ENCODE results near the gene HDAC10.

DNA sequence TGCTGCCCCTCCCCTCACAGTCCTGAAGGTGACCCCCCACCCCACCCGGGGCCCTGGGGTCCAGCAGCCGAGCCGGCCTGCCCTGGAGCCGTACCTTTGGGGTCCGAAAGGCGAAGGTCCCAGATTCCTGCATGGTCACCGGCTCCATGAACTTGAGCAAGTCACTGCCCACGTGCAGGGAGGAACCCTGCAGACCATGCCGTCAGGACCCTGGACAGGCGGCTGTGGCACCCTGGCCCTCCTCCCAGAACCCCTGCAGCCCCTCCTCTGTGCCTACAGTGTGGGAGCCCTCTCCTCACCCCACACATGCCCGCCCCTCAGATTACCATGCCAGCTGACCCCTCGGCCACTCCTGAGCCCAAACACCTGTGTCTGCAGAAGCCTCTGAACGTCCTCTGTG lies 33.4 kb upstream of the HDAC10 start:
- TF ChIP-seq, protein P1, sequence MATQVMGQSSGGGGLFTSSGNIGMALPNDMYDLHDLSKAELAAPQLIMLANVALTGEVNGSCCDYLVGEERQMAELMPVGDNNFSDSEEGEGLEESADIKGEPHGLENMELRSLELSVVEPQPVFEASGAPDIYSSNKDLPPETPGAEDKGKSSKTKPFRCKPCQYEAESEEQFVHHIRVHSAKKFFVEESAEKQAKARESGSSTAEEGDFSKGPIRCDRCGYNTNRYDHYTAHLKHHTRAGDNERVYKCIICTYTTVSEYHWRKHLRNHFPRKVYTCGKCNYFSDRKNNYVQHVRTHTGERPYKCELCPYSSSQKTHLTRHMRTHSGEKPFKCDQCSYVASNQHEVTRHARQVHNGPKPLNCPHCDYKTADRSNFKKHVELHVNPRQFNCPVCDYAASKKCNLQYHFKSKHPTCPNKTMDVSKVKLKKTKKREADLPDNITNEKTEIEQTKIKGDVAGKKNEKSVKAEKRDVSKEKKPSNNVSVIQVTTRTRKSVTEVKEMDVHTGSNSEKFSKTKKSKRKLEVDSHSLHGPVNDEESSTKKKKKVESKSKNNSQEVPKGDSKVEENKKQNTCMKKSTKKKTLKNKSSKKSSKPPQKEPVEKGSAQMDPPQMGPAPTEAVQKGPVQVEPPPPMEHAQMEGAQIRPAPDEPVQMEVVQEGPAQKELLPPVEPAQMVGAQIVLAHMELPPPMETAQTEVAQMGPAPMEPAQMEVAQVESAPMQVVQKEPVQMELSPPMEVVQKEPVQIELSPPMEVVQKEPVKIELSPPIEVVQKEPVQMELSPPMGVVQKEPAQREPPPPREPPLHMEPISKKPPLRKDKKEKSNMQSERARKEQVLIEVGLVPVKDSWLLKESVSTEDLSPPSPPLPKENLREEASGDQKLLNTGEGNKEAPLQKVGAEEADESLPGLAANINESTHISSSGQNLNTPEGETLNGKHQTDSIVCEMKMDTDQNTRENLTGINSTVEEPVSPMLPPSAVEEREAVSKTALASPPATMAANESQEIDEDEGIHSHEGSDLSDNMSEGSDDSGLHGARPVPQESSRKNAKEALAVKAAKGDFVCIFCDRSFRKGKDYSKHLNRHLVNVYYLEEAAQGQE (IDR thresholded peaks at IDR 0.05; ENCODE audit: insufficient read depth in 1 of 2, low read depth in 2 of 2, low read length in 2 of 2): no peak
- TF ChIP-seq TAF1 (IDR thresholded peaks at IDR 0.05; ENCODE audit: borderline replicate concordance, insufficient read depth, low read length) (no peak), POLR2AphosphoS5 (IDR thresholded peaks at IDR 0.05; ENCODE audit: low read depth, low read length) (no peak), FOXP2 (optimal IDR thresholded peaks at IDR 0.05; ENCODE audit: borderline replicate concordance, extremely low read depth, extremely low read length, insufficient read depth) (no peak)
